Naive thymus-derived CD8-positive, alpha-beta T cell (primary cell): Measurements from ENCODE around the gene ZNF83. TPM values are rescaled to one million over a fixed set of nuclear protein-coding genes. Genes with fewer than 3 reads are reported as not detected.
"Not testable (repeated sequence)": the region's sequence is repeated elsewhere in the genome, so short reads cannot be mapped to it uniquely, and the experiment has no call there.

ENCODE experiments used
- ATAC-seq, 2 donors: fragments of 150-1000 bp; cut with Tn5 transposase in 1 of 2; sonication (Bioruptor Pico), chemical (Tn5 transposase) in 1 of 2; 1 replicate in 1 of 2; 2 replicates in 1 of 2; pipeline ENCODE4 v1.10.0; 2021; ENCODE audit warnings: mild to moderate bottlenecking in 2 of 2, moderate library complexity in 2 of 2
- POLR2A ChIA-PET: fragments of 350-600 bp; sonication (Branson Sonifier 250); formaldehyde crosslinking; loops from one replicate; lab custom pipeline; 2021; ENCODE audit warnings: antibody characterized with exemption; lab: Charles Lee
- DNase-seq, 10 donors: peaks; one replicate each; pipeline versions ENCODE4 v3.0.0 to v3.0.0-alpha.2; 2020 to 2022
- H3K27ac Mint-ChIP-seq, 10 donors: one replicate each; pipeline ENCODE4 v1.8.0; 2020 to 2022; ENCODE audit warnings: mild to moderate bottlenecking in 10 of 10, mixed read lengths in 10 of 10, moderate library complexity in 4 of 10, inconsistent platforms in 1 of 10
- H3K27me3 Mint-ChIP-seq, 5 donors: one replicate each; pipeline ENCODE4 v1.8.0; 2021 to 2022; ENCODE audit warnings: mixed read lengths in 5 of 5
- H3K36me3 Mint-ChIP-seq, 3 donors: one replicate each; pipeline ENCODE4 v1.8.0; 2020 to 2022; ENCODE audit warnings: mixed read lengths in 3 of 3, mild to moderate bottlenecking in 2 of 3, inconsistent platforms in 1 of 3
- H3K4me1 Mint-ChIP-seq, 4 donors: one replicate each; pipeline ENCODE4 v1.8.0; 2021 to 2022; ENCODE audit warnings: mixed read lengths in 4 of 4
- H3K4me3 Mint-ChIP-seq, 10 donors: one replicate each; pipeline ENCODE4 v1.8.0; 2020 to 2022; ENCODE audit warnings: mild to moderate bottlenecking in 10 of 10, mixed read lengths in 10 of 10, moderate library complexity in 6 of 10, inconsistent platforms in 1 of 10
- H3K9me3 Mint-ChIP-seq, 9 donors: one replicate each; pipeline ENCODE4 v1.8.0; 2020 to 2022; ENCODE audit warnings: mixed read lengths in 9 of 9, mild to moderate bottlenecking in 3 of 9, inconsistent platforms in 1 of 9, moderate library complexity in 1 of 9
- polyA plus RNA-seq, 3 donors: library from polyadenylated mRNA; unstranded; fragments of 300-500 nt; fragmentation: Illumina TruSeq; gene quantifications; one replicate each; pipeline ENCODE4 v1.2.3, GENCODE V29; 2021
- total RNA-seq, 8 experiments: library from RNA in 2 of 8; stranded (reverse) in 2 of 8; gene quantifications; one replicate each; pipeline ENCODE4 v1.2.3 and lab custom pipeline; 2021 to 2026

ZNF83 gene
- total and polyA plus RNA-seq, 5 experiments from 2014 or later: 10.9 to 113 (median 18.3) TPM

DNA sequence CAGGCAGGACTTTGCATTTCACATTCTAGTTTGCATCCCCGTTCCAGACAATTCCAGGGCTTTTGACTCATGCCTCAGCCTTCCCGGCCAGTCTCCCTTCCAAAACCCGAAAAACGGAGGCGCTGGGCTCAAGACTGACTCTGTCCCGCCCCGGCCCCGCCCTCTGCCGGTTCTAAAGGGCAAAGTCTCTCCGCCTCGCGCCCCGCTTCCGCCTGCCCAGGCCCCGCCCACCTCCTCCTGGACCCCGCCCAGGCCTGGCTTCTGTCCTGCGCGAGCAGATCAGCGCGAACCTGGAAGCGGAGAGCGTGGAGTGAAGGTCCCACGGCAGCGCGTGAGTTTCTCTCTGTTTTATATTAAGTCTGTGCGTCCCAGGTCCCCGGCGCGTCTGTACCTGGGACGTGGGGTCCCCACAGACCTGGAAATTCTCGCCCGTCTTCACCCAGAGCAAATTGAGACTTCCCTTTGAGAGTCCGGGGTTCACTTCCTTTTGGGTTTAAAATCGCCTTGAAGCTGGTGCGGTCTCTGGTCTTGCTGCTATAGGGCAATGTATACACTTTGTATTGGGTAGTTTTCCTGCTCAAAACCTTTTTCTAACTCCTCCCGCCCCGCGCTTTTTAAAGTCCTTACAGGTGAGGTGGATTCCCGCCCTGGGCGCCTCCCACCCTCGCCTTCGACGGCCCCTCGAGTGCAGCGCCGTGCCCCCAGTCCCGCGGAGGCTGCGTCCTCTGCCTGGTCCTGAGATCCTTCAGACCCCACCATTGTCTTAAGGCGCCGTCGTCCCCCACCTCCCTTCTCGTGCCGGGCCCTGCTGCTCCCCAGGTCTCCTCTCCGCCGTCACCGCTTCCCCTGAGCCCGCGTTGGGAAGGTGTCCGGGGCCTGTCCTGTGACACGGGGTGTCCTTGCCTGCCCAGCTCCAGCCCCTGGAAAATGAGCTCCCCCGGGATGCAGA is 36.9 kb downstream of the ZNF83 start:
- peaks cover 6 to 63% (median 18%) of the 10 kb centered on the region in 9 donors for H3K9me3 Mint-ChIP-seq
- POLR2A ChIA-PET: interaction anchor here (0.5 to 1.7 kb wide), 4 partner anchors 24 to 134 kb away, joined by 3 to 4 read pairs (median 4); partner anchors contain the start of gene ZNF611
- H3K27ac Mint-ChIP-seq: peak overlapping the region; percentile 78 to 95 (median 88)
- H3K4me3 Mint-ChIP-seq: peak overlapping the region; percentile 88 to 97 (median 92)
- DNase-seq (peak; percentile 86 to 96 (median 92)), ATAC-seq (peak; percentile 96 to 98)
- no peaks in the 10 kb centered on the region for H3K27me3 Mint-ChIP-seq
- peaks cover 12 to 44% (median 35%) of the 10 kb centered on the region in 4 donors for H3K4me1 Mint-ChIP-seq
- H3K36me3 Mint-ChIP-seq: peaks cover 16 to 32% (median 25%) of the 10 kb centered on the region in 3 donors

DNA sequence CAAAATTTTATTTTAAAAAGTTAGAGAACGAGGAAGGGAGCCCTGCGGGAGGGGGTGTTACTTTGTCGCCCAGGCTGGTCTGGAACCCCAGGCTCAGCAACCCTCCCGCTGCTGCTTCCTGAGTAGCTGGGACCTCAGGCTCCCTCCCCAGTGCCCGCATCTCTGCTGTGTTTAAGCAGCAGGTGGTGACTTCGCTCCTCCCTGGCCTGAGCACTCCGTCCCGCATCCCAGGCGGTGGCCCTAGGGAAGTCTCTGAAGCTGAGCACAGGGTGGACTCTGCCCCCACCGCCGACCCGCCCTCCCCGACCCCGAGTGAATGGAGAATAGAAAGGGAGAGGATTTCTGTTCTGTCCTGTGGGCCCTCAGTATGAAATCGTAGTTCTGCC is 37.5 kb downstream of the ZNF83 start:
- peaks cover 19 to 33% (median 29%) of the 10 kb centered on the region in 3 donors for H3K36me3 Mint-ChIP-seq
- H3K9me3 Mint-ChIP-seq: peaks cover 6 to 64% (median 22%) of the 10 kb centered on the region in 9 donors
- DNase-seq: peak in 1 of 10 donors; percentile 12
- POLR2A ChIA-PET: interaction anchor here (0.5 kb wide), 1 partner anchor 31 kb away, joined by 3 read pairs; no protein-coding TSS in a partner anchor
- peak; percentile 13 to 26 for ATAC-seq
- H3K27me3 Mint-ChIP-seq: no peaks in the 10 kb centered on the region
- peaks cover 11 to 39% (median 29%) of the 10 kb centered on the region in 4 donors for H3K4me1 Mint-ChIP-seq
- H3K4me3 Mint-ChIP-seq: peak overlapping the region; percentile 88 to 97 (median 92)
- peak overlapping the region in 9 of 10 donors; percentile 77 to 95 (median 90) for H3K27ac Mint-ChIP-seq

DNA sequence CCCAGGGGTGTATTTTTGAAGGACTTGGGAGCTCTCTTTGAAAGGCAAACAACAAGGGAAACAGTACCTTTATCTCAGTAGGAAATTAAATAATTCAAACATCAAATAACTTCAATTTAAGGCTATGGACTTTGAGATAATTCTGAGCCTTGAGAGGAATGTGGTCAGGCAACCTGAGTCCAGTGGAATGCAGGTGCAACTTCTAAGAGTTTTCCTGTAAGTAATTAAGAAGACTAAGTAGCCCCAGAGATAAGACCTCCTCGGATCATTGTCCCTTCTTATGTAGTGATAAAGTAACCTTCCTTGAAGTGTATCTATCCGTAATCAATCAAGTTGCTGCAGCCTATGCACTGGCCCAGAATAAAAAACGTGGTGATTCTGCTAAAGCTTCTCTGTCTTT is 38.9 kb downstream of the ZNF83 start:
- DNase-seq: no peak
- H3K27ac Mint-ChIP-seq: no peak overlapping the region
- H3K9me3 Mint-ChIP-seq: peaks cover 6 to 64% (median 18%) of the 10 kb centered on the region in 9 donors
- POLR2A ChIA-PET: interaction anchor here (0.6 kb wide), 2 partner anchors 101 to 202 kb away, joined by 3 to 8 read pairs; no protein-coding TSS in a partner anchor
- peak overlapping the region in 2 of 10 donors; percentile 5 to 9 for H3K4me3 Mint-ChIP-seq
- no peak for ATAC-seq
- peaks cover 22 to 37% (median 22%) of the 10 kb centered on the region in 3 donors for H3K36me3 Mint-ChIP-seq
- H3K27me3 Mint-ChIP-seq: no peaks in the 10 kb centered on the region
- H3K4me1 Mint-ChIP-seq: peaks cover 8 to 36% (median 20%) of the 10 kb centered on the region in 4 donors

DNA sequence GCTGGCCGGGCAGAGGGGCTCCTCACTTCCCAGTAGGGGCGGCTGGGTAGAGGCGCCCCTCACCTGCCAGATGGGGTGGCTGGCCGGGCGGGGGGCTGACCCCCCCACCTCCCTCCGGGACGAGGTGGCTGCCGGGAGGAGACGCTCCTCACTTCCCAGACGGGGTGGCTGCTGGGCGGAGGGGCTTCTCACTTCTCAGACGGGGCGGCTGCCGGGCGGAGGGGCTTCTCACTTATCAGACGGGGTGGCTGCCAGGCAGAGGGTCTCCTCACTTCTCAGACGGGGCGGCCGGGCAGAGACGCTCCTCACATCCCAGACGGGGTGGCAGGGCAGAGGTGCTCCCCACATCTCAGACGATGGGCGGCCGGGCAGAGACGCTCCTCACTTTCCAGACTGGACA is 44.7 kb downstream of the ZNF83 start:
- DNase-seq, POLR2A ChIA-PET, H3K27ac Mint-ChIP-seq, ATAC-seq, H3K4me1 Mint-ChIP-seq, H3K4me3 Mint-ChIP-seq, H3K27me3 Mint-ChIP-seq: not testable (repeated sequence)
- H3K9me3 Mint-ChIP-seq: peaks cover 6 to 74% (median 25%) of the 10 kb centered on the region in 9 donors
- peaks cover 27 to 70% (median 51%) of the 10 kb centered on the region in 3 donors for H3K36me3 Mint-ChIP-seq

DNA sequence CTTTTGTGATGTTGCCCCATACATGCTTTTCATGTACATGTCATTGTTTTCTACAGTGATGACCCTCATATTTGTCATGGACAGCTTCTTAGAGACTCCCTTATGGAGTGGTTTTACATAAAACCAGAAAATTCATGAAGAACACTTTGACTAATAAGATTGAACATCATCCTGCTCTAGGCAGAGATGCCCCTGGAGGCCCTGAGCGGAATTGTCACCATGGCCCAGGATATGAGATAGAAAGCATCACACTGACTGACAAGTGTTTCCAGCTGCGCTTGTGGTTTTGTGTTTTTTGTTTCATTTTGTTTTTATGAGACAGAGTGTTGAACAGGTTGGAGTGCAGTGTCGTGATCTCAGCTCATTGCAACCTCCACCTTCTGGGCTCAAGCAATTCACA is 45.9 kb downstream of the ZNF83 start:
- POLR2A ChIA-PET: no interaction called here
- DNase-seq: no peak
- Mint-ChIP-seq H3K27me3 (no peaks in the 10 kb centered on the region), H3K4me3 (no peak overlapping the region), H3K27ac (no peak overlapping the region), H3K36me3 (peaks cover 30 to 74% (median 57%) of the 10 kb centered on the region in 3 donors), H3K9me3 (peaks cover 8 to 75% (median 25%) of the 10 kb centered on the region in 9 donors), H3K4me1 (no peaks in the 10 kb centered on the region)
- ATAC-seq: no peak

DNA sequence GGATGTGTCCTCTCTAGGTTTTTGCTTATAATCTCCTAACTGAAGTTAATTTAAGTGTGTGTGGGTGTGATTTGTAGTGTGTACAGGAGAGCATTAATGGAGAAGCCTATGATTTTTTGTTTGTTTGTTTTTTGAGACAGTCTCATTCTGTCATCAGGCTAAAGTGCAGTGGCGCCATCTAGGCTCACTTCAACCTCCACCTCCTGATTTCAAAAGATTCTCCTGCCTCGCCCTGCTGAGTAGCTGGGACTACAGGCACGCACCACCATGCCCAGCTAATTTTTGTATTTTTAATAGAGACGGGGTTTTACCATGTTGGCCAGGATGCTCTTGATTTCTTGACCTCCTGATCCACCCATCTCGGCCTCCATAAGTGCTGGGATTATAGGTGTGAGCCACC is 47.4 kb downstream of the ZNF83 start:
- DNase-seq (no peak), ATAC-seq (no peak)
- Mint-ChIP-seq H3K9me3 (peaks cover 2 to 73% (median 21%) of the 10 kb centered on the region in 9 donors), H3K4me1 (no peaks in the 10 kb centered on the region), H3K27ac (peak overlapping the region in 1 of 10 donors; percentile 73), H3K4me3 (no peak overlapping the region), H3K27me3 (no peaks in the 10 kb centered on the region), H3K36me3 (peaks cover 16 to 71% (median 52%) of the 10 kb centered on the region in 3 donors)
- POLR2A ChIA-PET: no interaction called here

DNA sequence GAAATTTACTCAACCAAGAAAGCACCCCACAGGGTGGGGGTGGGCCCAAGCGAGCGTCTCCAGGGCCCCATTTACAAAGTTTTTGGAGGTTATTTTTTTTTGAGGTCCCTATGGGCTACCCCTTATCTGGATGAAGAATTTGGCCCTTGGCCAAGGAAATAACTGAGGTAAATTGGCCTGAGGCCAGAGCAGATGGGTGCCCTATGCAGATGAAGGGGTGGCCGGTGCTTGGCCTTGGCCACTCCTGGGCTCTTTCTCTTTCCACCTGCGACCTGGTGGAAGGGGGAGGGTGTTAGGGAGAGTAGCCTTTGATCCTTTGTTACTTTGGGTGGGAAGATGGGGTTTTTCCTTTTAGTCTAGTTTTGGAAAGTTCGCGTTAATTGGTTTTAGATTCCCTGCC is 52.6 kb downstream of the ZNF83 start:
- H3K9me3 Mint-ChIP-seq: peaks cover 8 to 87% (median 34%) of the 10 kb centered on the region in 9 donors

DNA sequence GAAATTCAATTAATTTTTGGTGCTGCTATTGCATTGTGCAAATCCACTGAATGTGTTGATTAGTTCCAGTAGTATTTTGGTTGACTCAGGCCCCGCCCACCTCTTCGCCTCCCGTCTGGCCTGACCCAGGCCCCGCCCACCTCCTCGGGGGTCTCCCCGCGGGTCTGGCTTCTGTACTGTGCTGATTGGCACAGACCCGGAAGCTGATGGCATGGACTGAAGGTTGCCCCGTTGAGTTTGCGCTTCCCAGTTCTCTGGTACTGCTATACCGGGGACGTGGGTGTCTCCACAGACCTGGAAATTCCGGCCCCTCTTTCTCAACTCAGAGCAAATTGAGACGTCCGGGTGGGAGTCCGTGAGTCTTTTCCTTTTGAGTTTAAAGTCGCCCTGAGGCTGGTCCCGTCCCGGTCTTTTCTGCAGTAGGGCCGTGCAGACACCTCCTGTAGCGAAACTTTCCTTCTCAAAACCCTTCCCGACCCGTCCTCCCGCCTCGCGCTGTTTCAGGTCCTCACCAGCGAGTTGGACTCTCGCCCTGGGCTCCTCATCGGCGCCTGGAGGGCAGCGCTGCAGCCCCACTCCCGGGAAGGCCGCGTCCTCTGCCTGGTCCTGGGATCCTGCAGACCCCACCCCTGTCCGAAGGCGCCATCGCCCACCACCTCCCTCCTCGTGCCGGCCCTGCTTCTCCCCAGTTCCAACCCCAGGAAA is 53.3 kb downstream of the ZNF83 start:
- H3K27ac Mint-ChIP-seq: no peak overlapping the region
- H3K9me3 Mint-ChIP-seq: peaks cover 8 to 88% (median 29%) of the 10 kb centered on the region in 9 donors
- H3K4me3 Mint-ChIP-seq: no peak overlapping the region
- no peaks in the 10 kb centered on the region for H3K27me3 Mint-ChIP-seq
- DNase-seq (no peak), ATAC-seq (no peak)
- peaks cover 37 to 82% (median 67%) of the 10 kb centered on the region in 3 donors for H3K36me3 Mint-ChIP-seq
- H3K4me1 Mint-ChIP-seq: no peaks in the 10 kb centered on the region
- POLR2A ChIA-PET: no interaction called here

More for the DNA sequence above, 52.6 kb downstream of the ZNF83 start:
- Mint-ChIP-seq H3K4me1 (no peaks in the 10 kb centered on the region), H3K36me3 (peaks cover 37 to 82% (median 66%) of the 10 kb centered on the region in 3 donors), H3K27me3 (no peaks in the 10 kb centered on the region), H3K27ac (no peak overlapping the region), H3K4me3 (no peak overlapping the region)
- no peak for DNase-seq
- POLR2A ChIA-PET: no interaction called here
- ATAC-seq: no peak

DNA sequence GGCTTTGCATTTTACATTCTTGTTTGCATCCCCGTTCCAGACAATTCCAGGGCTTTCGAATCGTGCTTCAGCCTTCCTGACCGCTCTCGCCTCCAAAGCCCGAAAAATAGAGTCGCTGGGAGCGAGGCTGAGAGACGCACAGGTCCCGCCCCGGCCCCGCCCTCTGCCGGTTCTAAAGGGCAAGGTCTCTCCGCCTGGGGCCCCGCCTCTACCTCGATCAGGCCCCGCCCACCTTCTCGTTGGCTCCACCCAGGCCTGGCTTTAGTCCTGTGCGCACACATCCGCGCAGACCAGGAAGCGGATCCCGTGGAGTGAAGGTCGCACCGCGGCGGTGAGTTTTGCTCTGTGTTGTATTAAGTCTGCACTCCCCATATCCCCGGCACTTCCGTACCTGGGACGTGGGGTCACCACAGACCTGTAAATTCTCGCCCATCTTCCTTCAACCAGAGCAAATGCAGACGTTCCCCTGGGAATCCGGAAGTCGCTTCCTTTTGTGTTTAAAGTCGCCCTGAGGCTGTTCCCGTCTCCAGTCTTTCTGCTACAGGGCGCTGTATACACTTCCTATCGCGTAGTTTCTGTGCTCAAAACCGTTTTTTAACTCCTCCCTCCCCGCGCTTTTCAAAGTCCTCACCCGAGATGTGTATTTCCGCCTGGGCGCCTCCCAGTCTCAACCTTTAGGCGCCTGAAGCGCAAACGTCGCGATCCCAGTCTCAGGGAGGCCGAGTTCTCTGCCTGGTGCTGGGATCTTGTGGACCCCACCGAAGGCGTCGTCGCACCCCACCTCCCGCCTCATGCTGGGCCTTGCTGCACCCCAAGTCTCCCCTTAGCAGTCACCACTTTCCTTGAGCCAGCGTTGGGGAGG is 67.9 kb downstream of the ZNF83 start, which contains the start of gene ZNF701:
Gene ZNF701, plus strand, starts transcription at position 288 of the 862 bp plus-strand sequence. CDS start 3,861 bp downstream, outside the sequence.
- DNase-seq: peak; percentile 91 to 98 (median 96)
- peak; percentile 93 to 96 for ATAC-seq
- Mint-ChIP-seq H3K27me3 (no peaks in the 10 kb centered on the region), H3K27ac (peak within 1 kb of the TSS; percentile 83 to 99 (median 96)), H3K4me1 (peaks cover 14 to 38% (median 37%) of the 10 kb centered on the region in 4 donors), H3K9me3 (peaks cover 6 to 78% (median 32%) of the 10 kb centered on the region in 9 donors), H3K4me3 (peak within 1 kb of the TSS; percentile 89 to 98 (median 95)), H3K36me3 (peaks cover 31 to 48% (median 41%) of the 10 kb centered on the region in 3 donors)
- POLR2A ChIA-PET: interaction anchor here (0.6 to 0.7 kb wide), 3 partner anchors 31 to 201 kb away, joined by 3 to 7 read pairs (median 3); no protein-coding TSS in a partner anchor

DNA sequence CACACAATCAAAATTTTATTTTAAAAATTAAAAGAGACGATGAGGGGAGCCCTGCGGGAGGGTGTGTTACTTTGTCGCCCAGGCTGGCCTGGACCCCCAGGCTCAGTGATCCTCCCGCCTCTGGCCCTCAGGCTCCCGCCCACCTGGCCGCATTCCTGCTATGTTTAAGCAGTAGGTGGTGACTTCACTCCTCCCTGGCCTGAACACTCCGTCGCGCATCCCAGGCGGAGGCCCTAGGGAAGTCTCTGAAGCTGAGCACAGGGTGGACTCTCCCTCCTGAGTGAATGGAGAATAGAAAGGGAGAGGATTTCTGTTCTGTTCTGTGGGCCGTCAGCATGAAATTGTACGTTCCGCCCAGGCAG is 68.5 kb downstream of the ZNF83 start:
- Mint-ChIP-seq H3K4me1 (peaks cover 14 to 38% (median 37%) of the 10 kb centered on the region in 4 donors), H3K36me3 (peaks cover 33 to 43% (median 35%) of the 10 kb centered on the region in 3 donors), H3K4me3 (peak overlapping the region; percentile 89 to 98 (median 95)), H3K27ac (peak overlapping the region; percentile 83 to 99 (median 96)), H3K9me3 (peaks cover 8 to 76% (median 33%) of the 10 kb centered on the region in 9 donors)
- ATAC-seq (peak; percentile 4 to 21), DNase-seq (peak in 2 of 10 donors; percentile 3 to 5)
- H3K27me3 Mint-ChIP-seq: not testable (repeated sequence)
- POLR2A ChIA-PET: interaction anchor here (0.7 kb wide), 1 partner anchor 31 kb away, joined by 3 read pairs; no protein-coding TSS in a partner anchor

DNA sequence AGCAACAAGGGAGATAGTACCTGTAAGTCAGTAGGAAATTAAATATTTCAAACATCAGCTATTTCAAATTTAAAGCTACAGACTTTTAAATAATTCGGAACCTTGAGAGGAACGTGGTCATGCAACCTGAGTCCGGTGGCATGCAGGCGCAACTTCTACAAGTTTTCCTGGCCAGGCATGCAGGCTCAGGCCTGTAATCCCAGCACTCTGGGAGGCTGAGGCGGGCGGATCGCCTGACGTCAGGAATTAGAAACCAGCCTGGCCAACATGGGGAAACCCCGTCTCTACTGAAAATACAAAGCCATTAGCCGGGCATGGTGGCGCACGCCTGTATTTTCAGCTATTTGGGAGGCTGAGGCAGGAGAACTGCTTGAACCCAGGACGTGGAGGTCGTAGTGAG is 70.2 kb downstream of the ZNF83 start:
- H3K4me3 Mint-ChIP-seq: no peak overlapping the region

More for the DNA sequence above, 70.2 kb downstream of the ZNF83 start:
- POLR2A ChIA-PET: interaction anchor here (0.6 to 1.2 kb wide), 2 partner anchors 18 to 21 kb away, joined by 3 to 4 read pairs; no protein-coding TSS in a partner anchor
- H3K27me3 Mint-ChIP-seq: no peaks in the 10 kb centered on the region
- H3K27ac Mint-ChIP-seq: peak overlapping the region in 1 of 10 donors; percentile 53
- peaks cover 14 to 33% (median 29%) of the 10 kb centered on the region in 4 donors for H3K4me1 Mint-ChIP-seq
- no peak for ATAC-seq
- peaks cover 28 to 40% (median 33%) of the 10 kb centered on the region in 3 donors for H3K36me3 Mint-ChIP-seq
- DNase-seq: no peak
- peaks cover 8 to 77% (median 29%) of the 10 kb centered on the region in 9 donors for H3K9me3 Mint-ChIP-seq
